Kidney (tissue), 14 donors: Measurements from ENCODE around the gene POLR2A. TPM values are rescaled to one million over a fixed set of nuclear protein-coding genes. Genes with fewer than 3 reads are reported as not detected.
A peak's percentile ranks its signal among the peaks of the same experiment; 100 is the strongest.

Source experiments
- DNase-seq, 5 donors: peaks; one replicate each; pipeline ENCODE4 v3.0.0-alpha.2; 2013 to 2020
- FAIRE-seq: peaks from 2 replicates; lab custom pipeline; 2012; peaks lifted over from hg19 to GRCh38; lab: Jason Lieb, UNC
- H3K27ac ChIP-seq, 2 donors: one replicate each; pipeline ENCODE4 v1.7.0; 2013; ENCODE audit warnings: low read depth in 2 of 2, low read length in 2 of 2, inconsistent platforms in 1 of 2
- H3K27me3 ChIP-seq: one replicate; pipeline ENCODE4 v1.7.1; 2013; ENCODE audit warnings: low read length, inconsistent platforms; ENCODE audit not compliant: control insufficient read depth, insufficient read depth
- H3K36me3 ChIP-seq, 3 donors: one replicate each; pipeline versions ENCODE4 v1.7.0 to v1.7.1; 2013; ENCODE audit warnings: low read length in 3 of 3, control low read depth in 1 of 3, inconsistent platforms in 1 of 3; ENCODE audit not compliant: insufficient read depth in 3 of 3, control insufficient read depth in 2 of 3
- H3K4me1 ChIP-seq, 3 donors: one replicate each; pipeline versions ENCODE4 v1.7.0 to v1.7.1; 2013; ENCODE audit warnings: low read length in 3 of 3, inconsistent platforms in 1 of 3, low read depth in 1 of 3; ENCODE audit not compliant: control insufficient read depth in 2 of 3, insufficient read depth in 2 of 3
- H3K4me3 ChIP-seq, 3 donors: one replicate each; pipeline versions ENCODE4 v1.7.0 to v1.8.1; 2013; ENCODE audit warnings: low read length in 3 of 3, control low read depth in 1 of 3, inconsistent platforms in 1 of 3
- H3K9ac ChIP-seq, 3 donors: one replicate each; pipeline versions ENCODE4 v1.7.0 to v1.7.1; 2013; ENCODE audit warnings: low read length in 3 of 3, control low read depth in 1 of 3, inconsistent platforms in 1 of 3
- H3K9me3 ChIP-seq, 3 donors: one replicate each; pipeline versions ENCODE4 v1.7.0 to v1.7.1; 2013; ENCODE audit warnings: low read length in 3 of 3, control low read depth in 1 of 3, inconsistent platforms in 1 of 3; ENCODE audit not compliant: control insufficient read depth in 2 of 3, insufficient read depth in 1 of 3
- intact Hi-C: fragments of 100-400 bp; cut with DNase I; formaldehyde crosslinking; loops from one replicate; pipeline ENCODE4 v1.11.1; 2022
- polyA plus RNA-seq: library from polyadenylated mRNA; stranded (reverse); fragments of 350-450 nt; fragmentation: Illumina TruSeq; extraction: RNeasy Lipid Tissue Mini Kit (QIAGEN cat#74804); gene quantifications from one replicate; pipeline ENCODE4 v1.2.3, GENCODE V29; 2014; ENCODE audit warnings: low read depth, low replicate concordance; ENCODE audit not compliant: insufficient read depth
- total RNA-seq: library from RNA; stranded (reverse); fragmentation: NEBNext Ultra II Directional; extraction: Animal tissue kit (Norgen Biotek cat#: 25700); gene quantifications from one replicate; pipeline ENCODE4 v1.2.1, GENCODE V29; 2021
- TF ChIP-seq, protein P1 (sequence below): IDR thresholded peaks from 3 replicates; pipeline ENCODE4 v1.5.1; 2012; ENCODE audit warnings: mild to moderate bottlenecking, moderate library complexity, borderline replicate concordance; ENCODE audit not compliant: insufficient read depth; ENCODE audit errors: extremely low read depth
- donor health status: control.
- donor health status: control.
- donor health status: control.
- donor health status: control.
- donor health status: control.
- donor health status: DM: yes; HTN: yes; CAD: no.
- donor health status: Normal renal cell carcinoma (clear cell type).

The POLR2A gene
- total and polyA plus RNA-seq, 2 donors from 2014 or later, result 18.6 to 133 TPM

DNA sequence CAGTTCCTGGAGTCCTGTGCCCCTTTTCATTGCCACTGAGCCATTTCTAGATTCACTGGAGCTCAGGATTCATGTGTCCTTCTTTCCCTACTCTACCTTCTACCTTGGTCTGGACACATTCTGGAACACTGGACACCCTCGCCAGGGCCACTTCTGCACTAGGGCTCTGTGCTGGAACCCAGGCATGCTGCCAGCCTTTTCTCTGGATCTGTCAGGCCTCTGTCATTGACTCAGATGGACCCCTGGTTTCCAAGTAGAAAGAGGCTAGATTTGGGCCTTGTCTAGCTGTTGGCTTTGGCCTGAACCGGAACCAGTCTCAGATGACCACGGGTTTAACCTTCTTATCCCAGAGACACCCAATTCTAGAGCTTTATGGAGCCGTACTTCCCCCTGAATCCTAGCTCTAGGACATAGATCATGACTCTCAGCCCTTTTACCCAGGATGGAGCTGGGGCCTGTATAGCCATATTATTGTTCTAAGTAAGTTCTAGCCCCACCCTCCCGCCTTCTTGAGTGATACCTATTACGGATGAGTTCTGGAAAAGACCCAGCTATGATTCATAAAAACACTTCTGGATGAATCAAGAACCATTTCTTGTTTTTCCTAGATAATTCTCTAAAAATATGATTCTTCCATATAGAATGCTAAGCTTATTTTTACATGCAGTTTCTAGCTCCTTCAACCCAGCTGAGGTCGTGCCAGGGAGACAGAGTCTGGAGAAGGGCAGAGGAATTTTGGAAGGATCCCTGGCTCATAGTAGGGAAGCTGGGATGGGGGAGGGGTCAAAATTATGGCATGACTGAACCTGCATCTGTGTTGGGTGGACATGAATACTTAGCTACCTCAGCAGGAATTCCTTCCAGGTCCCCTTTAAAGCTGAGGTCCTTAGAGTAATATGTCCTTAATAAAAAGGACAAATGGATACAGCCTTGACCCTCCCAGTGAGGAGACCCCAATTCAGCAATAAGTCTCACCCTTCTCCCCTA is 40.4 kb upstream of the POLR2A start:
- TF ChIP-seq, protein P1, sequence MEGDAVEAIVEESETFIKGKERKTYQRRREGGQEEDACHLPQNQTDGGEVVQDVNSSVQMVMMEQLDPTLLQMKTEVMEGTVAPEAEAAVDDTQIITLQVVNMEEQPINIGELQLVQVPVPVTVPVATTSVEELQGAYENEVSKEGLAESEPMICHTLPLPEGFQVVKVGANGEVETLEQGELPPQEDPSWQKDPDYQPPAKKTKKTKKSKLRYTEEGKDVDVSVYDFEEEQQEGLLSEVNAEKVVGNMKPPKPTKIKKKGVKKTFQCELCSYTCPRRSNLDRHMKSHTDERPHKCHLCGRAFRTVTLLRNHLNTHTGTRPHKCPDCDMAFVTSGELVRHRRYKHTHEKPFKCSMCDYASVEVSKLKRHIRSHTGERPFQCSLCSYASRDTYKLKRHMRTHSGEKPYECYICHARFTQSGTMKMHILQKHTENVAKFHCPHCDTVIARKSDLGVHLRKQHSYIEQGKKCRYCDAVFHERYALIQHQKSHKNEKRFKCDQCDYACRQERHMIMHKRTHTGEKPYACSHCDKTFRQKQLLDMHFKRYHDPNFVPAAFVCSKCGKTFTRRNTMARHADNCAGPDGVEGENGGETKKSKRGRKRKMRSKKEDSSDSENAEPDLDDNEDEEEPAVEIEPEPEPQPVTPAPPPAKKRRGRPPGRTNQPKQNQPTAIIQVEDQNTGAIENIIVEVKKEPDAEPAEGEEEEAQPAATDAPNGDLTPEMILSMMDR, result no peak
- no peak for FAIRE-seq
- H3K27ac ChIP-seq, result no peak overlapping the region
- H3K4me1 ChIP-seq, result peaks cover 0 to 11% (median 7%) of the 10 kb centered on the region in 3 donors
- no peaks in the 10 kb centered on the region for H3K36me3 ChIP-seq
- peak in 1 of 5 donors; percentile 32 for DNase-seq
- H3K9me3 ChIP-seq, result no peaks in the 10 kb centered on the region
- H3K4me3 ChIP-seq, result no peak overlapping the region
- no peak overlapping the region for H3K9ac ChIP-seq
- intact Hi-C loops, result no loop called here
- H3K27me3 ChIP-seq, result peaks cover 9% of the 10 kb centered on the region

DNA sequence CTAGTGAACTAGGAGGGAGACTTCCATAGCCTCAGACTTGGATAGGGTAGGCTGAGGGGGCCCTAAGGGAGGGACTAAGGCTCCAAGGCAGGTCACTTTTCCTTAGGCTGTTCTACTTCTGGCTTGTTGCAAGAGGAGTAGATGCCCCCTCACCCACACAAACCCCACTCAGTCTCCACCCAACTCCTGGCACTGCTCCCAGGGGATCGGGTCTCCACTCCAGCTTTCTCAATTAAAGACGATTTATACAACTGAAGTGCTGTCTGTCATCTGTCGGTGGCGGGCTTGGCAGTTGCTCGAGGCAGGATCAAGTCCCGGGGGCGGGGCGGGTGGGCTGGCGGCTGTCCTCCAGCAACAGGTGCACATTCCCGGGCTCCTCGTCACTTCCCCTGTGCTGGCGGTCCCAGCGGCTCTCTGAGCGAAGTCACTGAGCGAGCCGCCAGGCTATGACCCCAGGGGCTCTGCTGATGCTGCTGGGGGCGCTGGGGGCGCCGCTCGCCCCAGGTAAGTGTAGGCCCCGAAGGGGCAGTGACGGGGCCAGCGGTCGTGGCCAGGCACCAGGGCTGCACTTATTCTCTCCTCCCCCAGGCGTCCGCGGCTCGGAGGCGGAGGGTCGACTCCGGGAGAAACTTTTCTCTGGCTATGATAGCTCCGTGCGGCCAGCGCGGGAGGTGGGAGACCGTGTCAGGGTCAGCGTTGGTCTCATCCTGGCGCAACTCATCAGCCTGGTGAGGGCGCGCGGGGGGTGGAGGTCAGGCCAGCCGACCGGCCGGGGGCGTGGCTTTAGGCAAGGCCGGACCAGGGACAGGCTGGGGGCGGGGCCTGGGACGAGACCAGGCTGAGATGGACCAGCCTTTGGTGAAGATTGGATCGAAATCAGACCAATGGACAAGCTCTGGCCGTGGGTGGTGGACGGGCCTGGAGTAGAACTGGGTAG is 39.2 kb upstream of the POLR2A start, which contains the start of gene CHRNB1:
TSS of gene CHRNB1 (plus strand) at position 380 of the 937 bp plus-strand sequence. CDS start at position 447, 67 bp downstream.
- H3K9ac ChIP-seq, result peak within 1 kb of the TSS in 2 of 3 donors; percentile 12 to 24
- intact Hi-C loops, result no loop called here
- FAIRE-seq (no peak), DNase-seq (peak; percentile 60 to 93 (median 75))
- peaks cover 8% of the 10 kb centered on the region for H3K27me3 ChIP-seq
- H3K27ac ChIP-seq, result peak within 1 kb of the TSS; percentile 8 to 43
- no peaks in the 10 kb centered on the region for H3K9me3 ChIP-seq
- peak within 1 kb of the TSS; percentile 20 to 52 (median 42) for H3K4me3 ChIP-seq
- H3K36me3 ChIP-seq, result no peaks in the 10 kb centered on the region
- peaks cover 0 to 9% (median 7%) of the 10 kb centered on the region in 3 donors for H3K4me1 ChIP-seq
- TF ChIP-seq, protein P1, result peak; percentile 2

DNA sequence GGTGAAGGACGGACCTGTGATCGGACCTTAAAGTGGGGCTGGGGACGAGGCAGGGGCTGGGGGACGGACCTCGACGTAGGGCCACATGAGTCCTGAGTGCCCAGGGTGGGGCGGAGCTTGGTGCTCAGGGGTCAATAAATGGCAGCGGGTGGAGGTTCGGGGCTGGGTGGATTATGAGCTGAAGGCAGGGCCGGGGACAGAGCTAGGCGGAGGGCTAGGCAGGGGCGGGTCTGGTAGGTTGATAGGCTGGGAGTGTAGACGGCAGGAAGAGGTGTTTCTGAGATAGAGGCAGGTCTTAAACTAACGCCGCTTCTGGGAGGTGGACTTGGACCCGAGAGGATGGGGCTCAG is 38.6 kb upstream of the POLR2A start:
- Histone ChIP-seq H3K4me3 (peak overlapping the region; percentile 4 to 52 (median 20)), H3K9me3 (no peaks in the 10 kb centered on the region), H3K36me3 (no peaks in the 10 kb centered on the region), H3K9ac (peak overlapping the region in 1 of 3 donors; percentile 12), H3K27ac (peak overlapping the region; percentile 8 to 43), H3K4me1 (peaks cover 0 to 5% (median 4%) of the 10 kb centered on the region in 3 donors), H3K27me3 (peaks cover 8% of the 10 kb centered on the region)
- DNase-seq (peak in 2 of 5 donors; percentile 17 to 64), FAIRE-seq (no peak)
- TF ChIP-seq, protein P1, result no peak
- intact Hi-C loops, result no loop called here
